Endothelial cell of umbilical vein (primary cell): ENCODE results near the gene ANKK1. TPM values are rescaled to one million over a fixed set of nuclear protein-coding genes. Genes with fewer than 3 reads are reported as not detected.

Experiments used
- BruUV-seq: library from RNA; stranded (reverse); fragments of 400-500 nt; replicated peaks from 2 replicates; lab custom pipeline; 2021; lab: Mats Ljungman, UMichigan
- CTCF ChIA-PET: fragments of 300-600, 350-600 bp; sonication (Branson Sonifier 250); formaldehyde crosslinking; loops from one replicate; lab custom pipeline; 2021; ENCODE audit warnings: antibody characterized with exemption, inconsistent platforms; lab: Charles Lee
- POLR2A ChIA-PET: fragments of 300-600, 350-600 bp; sonication (Branson Sonifier 250); formaldehyde crosslinking; loops from one replicate; lab custom pipeline; 2021; ENCODE audit warnings: antibody characterized with exemption, inconsistent platforms; lab: Charles Lee
- DNase-seq: peaks from one replicate; pipeline ENCODE4 v3.0.0-alpha.2; 2011; ENCODE audit warnings: low read depth, low spot score
- FAIRE-seq: peaks from 2 replicates; lab custom pipeline; 2011; peaks lifted over from hg19 to GRCh38; lab: Jason Lieb, UNC
- H2AFZ ChIP-seq: 2 replicates; pipeline ENCODE4 v1.6.0; 2012; ENCODE audit warnings: low read depth, low read length, control low read depth, inconsistent platforms
- H3K27ac ChIP-seq: 2 replicates; pipeline ENCODE4 v1.5.1; 2011; ENCODE audit warnings: low read depth, mild to moderate bottlenecking, control low read depth, low read length, moderate library complexity; ENCODE audit not compliant: insufficient read depth
- H3K27me3 ChIP-seq, 2 experiments: 2 replicates each; pipeline versions ENCODE4 v1.6.0 to v1.6.1; 2011; ENCODE audit warnings: low read length in 2 of 2, mixed read lengths in 1 of 2; ENCODE audit not compliant: control insufficient read depth in 2 of 2, insufficient read depth in 2 of 2
- H3K36me3 ChIP-seq, 2 experiments: 2 replicates in 1 of 2; 3 replicates in 1 of 2; pipeline ENCODE4 v1.5.1; 2011; ENCODE audit warnings: low read length in 2 of 2, mild to moderate bottlenecking in 1 of 2, moderate library complexity in 1 of 2; ENCODE audit not compliant: control insufficient read depth in 2 of 2, insufficient read depth in 2 of 2; ENCODE audit errors: extremely low read depth in 1 of 2
- H3K4me1 ChIP-seq: 3 replicates; pipeline ENCODE4 v1.5.1; 2011; ENCODE audit warnings: mild to moderate bottlenecking, low read length; ENCODE audit not compliant: control insufficient read depth, insufficient read depth; ENCODE audit errors: extremely low read depth
- H3K4me2 ChIP-seq: 2 replicates; pipeline ENCODE4 v1.6.1; 2011; ENCODE audit warnings: low read length, control low read depth, mixed read lengths; ENCODE audit not compliant: insufficient read depth
- H3K4me3 ChIP-seq, 3 experiments: fragments of 200-600 bp in 1 of 3; sonication (generic), shearing (Covaris generic) in 1 of 3; replicated peaks in 1 of 3; 2 replicates each; pipeline ENCODE4 v1.5.1; 2011 to 2016; ENCODE audit warnings: control low read depth in 3 of 3, low read length in 3 of 3, mild to moderate bottlenecking in 2 of 3, inconsistent platforms in 1 of 3, low read depth in 1 of 3, moderate library complexity in 1 of 3; ENCODE audit not compliant: insufficient read depth in 1 of 3
- H3K79me2 ChIP-seq: 2 replicates; pipeline ENCODE4 v1.6.0; 2012; ENCODE audit warnings: low read length, inconsistent platforms; ENCODE audit not compliant: control insufficient read depth, insufficient read depth
- H3K9ac ChIP-seq: replicated peaks from 2 replicates; pipeline ENCODE3; 2011; ENCODE audit warnings: low read length, control low read depth; ENCODE audit not compliant: insufficient read depth; ENCODE audit errors: extremely low read depth
- H3K9me1 ChIP-seq: replicated peaks from 3 replicates; pipeline ENCODE4 v1.6.0; 2011; ENCODE audit warnings: mild to moderate bottlenecking, low read length; ENCODE audit not compliant: control insufficient read depth, insufficient read depth; ENCODE audit errors: extremely low read depth
- H3K9me3 ChIP-seq: replicated peaks from 2 replicates; pipeline ENCODE4 v1.5.1; 2012; ENCODE audit warnings: low read length, inconsistent platforms; ENCODE audit not compliant: control insufficient read depth, insufficient read depth
- H4K20me1 ChIP-seq: replicated peaks from 2 replicates; pipeline ENCODE3; 2011; ENCODE audit warnings: mild to moderate bottlenecking, low read length; ENCODE audit not compliant: control insufficient read depth, insufficient read depth; ENCODE audit errors: extremely low read depth
- CTCF ChIP-seq, 2 donors: IDR thresholded peaks; 1 replicate in 1 of 2; 2 replicates in 1 of 2; pipeline ENCODE4 v1.5.1; 2011; ENCODE audit warnings: low read length in 2 of 2, mild to moderate bottlenecking in 2 of 2, moderate library complexity in 2 of 2, control low read depth in 1 of 2, inconsistent platforms in 1 of 2, low read depth in 1 of 2; ENCODE audit not compliant: insufficient read depth in 1 of 2; ENCODE audit errors: extremely low read depth in 1 of 2
- EZH2 ChIP-seq: IDR thresholded peaks from 2 replicates; pipeline ENCODE4 v1.6.1; 2012; ENCODE audit warnings: borderline replicate concordance, low read depth, mild to moderate bottlenecking, moderate library complexity, low read length, inconsistent platforms; ENCODE audit not compliant: severe bottlenecking
- FOS ChIP-seq: IDR thresholded peaks from 2 replicates; pipeline ENCODE4 v1.6.1; 2011; ENCODE audit warnings: mild to moderate bottlenecking, low read length, moderate library complexity, borderline replicate concordance; ENCODE audit not compliant: insufficient read depth
- GATA2 ChIP-seq: IDR thresholded peaks from 2 replicates; pipeline ENCODE4 v1.7.0; 2011; ENCODE audit warnings: low read depth, mild to moderate bottlenecking, moderate library complexity, mixed read lengths, low read length; ENCODE audit not compliant: insufficient read length, insufficient read depth
- JUN ChIP-seq: IDR thresholded peaks from 2 replicates; pipeline ENCODE4 v1.6.1; 2011; ENCODE audit warnings: borderline replicate concordance, low read depth; ENCODE audit not compliant: insufficient read length, insufficient read depth
- MAX ChIP-seq: IDR thresholded peaks from 2 replicates; pipeline ENCODE4 v1.6.1; 2011; ENCODE audit not compliant: insufficient read depth, insufficient read length
- MYC ChIP-seq: IDR thresholded peaks from one replicate; pipeline ENCODE4 v1.6.1; 2011; ENCODE audit warnings: mild to moderate bottlenecking, low read depth, low read length
- POLR2A ChIP-seq: IDR thresholded peaks from 2 replicates; pipeline ENCODE4 v1.6.1; 2012; ENCODE audit warnings: low read depth, mild to moderate bottlenecking, control low read depth, low read length
- POLR2AphosphoS5 ChIP-seq: IDR thresholded peaks from 2 replicates; pipeline ENCODE4 v1.6.1; 2012; ENCODE audit warnings: low read depth, mild to moderate bottlenecking, control low read depth, low read length, moderate library complexity; ENCODE audit not compliant: insufficient read depth
- dilution Hi-C: fragments of 300-500 bp; cut with MboI; formaldehyde crosslinking; loops from one replicate; pipeline ENCODE4 v1.15.0; 2019; ENCODE audit warnings: low sequenced_read_pairs; ENCODE audit not compliant: extremely low pct_ligation_motif_present
- intact Hi-C: fragments of 100-400 bp; cut with micrococcal nuclease; formaldehyde crosslinking; loops from one replicate; pipeline ENCODE4 v1.10.0; 2022
- polyA plus RNA-seq, 4 experiments: library from polyadenylated mRNA; depleted of rRNA in 3 of 4; stranded (reverse) in 3 of 4; unstranded in 1 of 4; fragments of >200 nt; gene quantifications; 2 replicates each; pipeline versions ENCODE4 v1.2.1 to v1.2.3, GENCODE V29; 2011 to 2012; ENCODE audit warnings: missing spikeins in 1 of 4
- total RNA-seq: library from RNA; stranded (reverse); gene quantifications from 2 replicates; pipeline ENCODE4 v1.2.3, GENCODE V29; 2021

The ANKK1 gene
- total and polyA plus RNA-seq, 2 donors (not counting 3 experiments of a cell fraction or from before 2014, with no cell fraction given) = not detected

GRCh38 chr11:113447621-113448315, 60.2 kb downstream of the ANKK1 start:
- H3K9ac ChIP-seq = no peak overlapping the region
- TF ChIP-seq JUN (no peak), MYC (no peak), CTCF (IDR thresholded peaks at IDR 0.05; ENCODE audit: extremely low read depth in 1 of 2, insufficient read depth in 1 of 2, low read depth in 1 of 2, low read length in 2 of 2) (no peak), EZH2 (no peak), GATA2 (no peak), POLR2A (no peak), MAX (no peak), FOS (no peak), POLR2AphosphoS5 (no peak)
- no peaks in the 10 kb centered on the region for H3K79me2 ChIP-seq
- intact Hi-C loops (no loop called here), dilution Hi-C loops (no loop called here)
- no peak overlapping the region for H3K4me2 ChIP-seq
- no peak for FAIRE-seq
- H4K20me1 ChIP-seq = peaks cover 2% of the 10 kb centered on the region
- no peaks in the 10 kb centered on the region for H3K4me1 ChIP-seq
- CTCF ChIA-PET = no interaction called here
- no peaks in the 10 kb centered on the region for H3K36me3 ChIP-seq
- H3K9me1 ChIP-seq = no peaks in the 10 kb centered on the region
- H2AFZ ChIP-seq = no peak overlapping the region
- no TSS peak for BruUV-seq
- no peak for DNase-seq
- no peaks in the 10 kb centered on the region for H3K9me3 ChIP-seq
- H3K27ac ChIP-seq = no peak overlapping the region
- H3K27me3 ChIP-seq = no peaks in the 10 kb centered on the region
- no peak overlapping the region for H3K4me3 ChIP-seq
- POLR2A ChIA-PET = no interaction called here
